ENCODE results near the gene GFI1B. TPM values are rescaled to one million over a fixed set of nuclear protein-coding genes. Genes with fewer than 3 reads are reported as not detected.
A peak's percentile ranks its signal among the peaks of the same experiment; 100 is the strongest.

The GFI1B gene
- total and polyA plus RNA-seq, 2 of the 4 experiments (the other 2 are of a cell fraction): 0.02 TPM; not detected in 1

GRCh38 chr9:132942541-132943182, 35.8 kb upstream of the GFI1B start:
- Histone ChIP-seq H4K8ac (ENCODE audit: low read depth in 2 of 2, low read length in 2 of 2) (no peak overlapping the region), H3K36me3 (ENCODE audit: control insufficient read depth, insufficient read depth, low read length) (no peaks in the 10 kb centered on the region), H3K79me1 (ENCODE audit: low read depth in 1 of 2, low read length in 2 of 2) (peaks cover 22 to 62% of the 10 kb centered on the region in 2 experiments), H3K14ac (replicated peaks; ENCODE audit: low read depth, low read length) (no peak overlapping the region), H3K9me1 (ENCODE audit: insufficient read depth, low read length) (peaks cover 17% of the 10 kb centered on the region), H3K23ac (ENCODE audit: low read depth, low read length) (no peak overlapping the region), H2BK120ac (ENCODE audit: low read depth, low read length) (no peak overlapping the region), H2BK15ac (ENCODE audit: low read depth, low read length) (no peak overlapping the region), H3K9me3 (ENCODE audit: control insufficient read depth, insufficient read depth, low read length) (no peaks in the 10 kb centered on the region), H3K4me1 (ENCODE audit: control insufficient read depth, insufficient read depth, low read length) (peaks cover 19% of the 10 kb centered on the region), H4K91ac (ENCODE audit: insufficient read depth, low read depth, low read length) (no peak overlapping the region), H2AK9ac (replicated peaks; ENCODE audit: low read depth, low read length, poor library complexity) (no peak overlapping the region), H3K4me2 (ENCODE audit: low read depth, low read length) (peak overlapping the region; percentile 77), H3K56ac (ENCODE audit: extremely low read depth, insufficient read depth, low read length) (no peak overlapping the region), H3K27ac (ENCODE audit: insufficient read depth, low read length) (no peak overlapping the region), H4K20me1 (ENCODE audit: insufficient read depth, low read length) (peaks cover 16% of the 10 kb centered on the region; the same call in 1 of the 2 replicates), H3K18ac (ENCODE audit: low read depth, low read length) (no peak overlapping the region), H3K4ac (ENCODE audit: low read depth, low read length) (no peak overlapping the region), H3K4me3 (ENCODE audit: insufficient read depth, low read depth, low read length) (peak overlapping the region; percentile 13; the same call in 1 of the 2 replicates), H3K27me3 (ENCODE audit: control insufficient read depth, insufficient read depth, low read length) (no peaks in the 10 kb centered on the region), H3K9ac (ENCODE audit: low read depth, low read length) (no peak overlapping the region), H2AK5ac (ENCODE audit: low read depth, low read length) (no peak overlapping the region), H2AFZ (replicated peaks; ENCODE audit: low read length, poor library complexity) (no peak overlapping the region), H2BK20ac (ENCODE audit: low read depth, low read length) (no peak overlapping the region), H4K5ac (ENCODE audit: low read depth, low read length) (no peak overlapping the region), H2BK5ac (ENCODE audit: low read depth, low read length, poor library complexity, severe bottlenecking) (no peak overlapping the region)
- in situ Hi-C loops (cut with MboI; ENCODE audit: low sequenced_read_pairs): no loop called here
- POLR2A ChIA-PET (ENCODE audit: unreplicated experiment): no interaction called here
- ATAC-seq (ENCODE audit: low read depth) (no peak), DNase-seq (peak; percentile 69)
- WGBS, 2 experiments (ENCODE audit: extremely low coverage in 2 of 2, insufficient read length in 1 of 2): no CpG with 5 or more reads among the region's 5 CpGs
- intact Hi-C loops (cut with micrococcal nuclease): no loop called here
- BruUV-seq (replicated peaks): no TSS peak
- TF ChIP-seq MAFK (IDR thresholded peaks at IDR 0.05; ENCODE audit: low read depth, low read length): no peak
- TF ChIP-seq BHLHE40 (IDR thresholded peaks at IDR 0.05; ENCODE audit: low read depth, low read length): peak; percentile 75
- TF ChIP-seq RCOR1 (IDR thresholded peaks at IDR 0.05; ENCODE audit: insufficient replicate concordance, low read length): no peak
- peak; percentile 60; the same call in 1 of the 2 replicates for TF ChIP-seq USF2 (IDR thresholded peaks at IDR 0.05; ENCODE audit: low read depth, low read length)
- no peak for TF ChIP-seq MXI1 (IDR thresholded peaks at IDR 0.05; ENCODE audit: borderline replicate concordance, low read depth, low read length)
- CTCF ChIA-PET: no interaction called here
- dilution Hi-C loops (cut with HindIII; ENCODE audit: low sequenced_read_pairs, unreplicated experiment): no loop called here

Data from IMR-90 (cell line).